GM21390 (cell line): ENCODE measurements around the gene SERPINE3.

Experiments used
- ATAC-seq: cut with Tn5 transposase; IDR thresholded peaks from one replicate; pipeline ENCODE4 v1.9.1; 2021; ENCODE audit not compliant: unreplicated experiment

SERPINE3 gene

DNA sequence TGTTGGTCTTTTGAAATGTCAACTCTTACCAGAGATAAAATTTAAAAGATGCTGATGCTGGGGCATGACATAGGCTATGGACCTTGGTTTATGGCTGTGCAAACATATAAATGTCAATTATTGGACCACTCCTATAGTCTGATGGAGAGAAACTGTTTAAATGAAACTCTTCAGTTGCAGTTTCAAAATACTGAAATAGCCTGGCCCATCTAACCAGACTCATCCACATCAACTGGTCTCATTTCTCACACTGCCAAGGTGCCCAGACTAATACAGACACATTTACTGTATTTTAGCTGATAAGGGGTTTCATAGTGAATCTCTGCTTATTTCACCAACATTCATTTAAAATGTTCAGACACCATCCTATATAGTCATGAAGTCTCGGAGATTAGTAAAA is 19.9 kb downstream of the SERPINE3 start:
- ATAC-seq, result peak; percentile 67

DNA sequence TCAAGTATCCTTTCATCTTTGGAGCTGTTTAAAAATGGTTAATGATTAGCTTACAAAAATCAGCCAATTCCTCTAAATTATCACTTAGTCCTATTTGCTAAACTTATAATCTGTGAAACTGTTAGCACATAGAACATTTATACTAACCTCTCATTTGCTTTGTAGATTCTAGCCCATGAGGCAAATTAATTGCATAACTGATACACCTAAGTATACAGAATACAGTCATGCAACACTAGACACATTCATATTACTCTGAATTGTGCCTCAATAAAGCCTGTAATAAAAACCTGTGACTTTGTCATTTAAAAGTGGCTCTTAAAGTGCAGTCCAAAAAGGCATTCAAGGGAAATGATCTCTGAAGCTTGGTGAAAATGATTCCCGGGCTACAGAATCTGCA is 21.0 kb downstream of the SERPINE3 start:
- ATAC-seq, result no peak

DNA sequence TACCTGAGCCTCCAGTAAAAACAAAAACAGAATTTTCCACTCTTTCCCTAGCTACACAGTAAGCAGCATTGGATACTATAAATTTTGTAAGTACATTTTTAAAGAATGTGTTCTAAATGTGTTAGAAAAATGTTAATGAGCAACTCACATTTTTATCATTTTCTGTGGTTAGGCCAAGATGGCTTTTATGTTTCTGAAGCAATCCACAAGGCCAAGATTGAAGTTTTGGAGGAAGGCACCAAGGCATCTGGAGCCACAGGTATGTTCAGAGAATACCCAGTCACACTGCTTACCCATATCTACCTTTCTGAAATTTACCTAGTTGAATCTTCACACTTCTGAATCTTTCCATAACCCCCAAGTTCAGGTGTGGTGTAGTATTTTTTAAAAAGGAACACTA is 21.6 kb downstream of the SERPINE3 start:
- ATAC-seq, result no peak

DNA sequence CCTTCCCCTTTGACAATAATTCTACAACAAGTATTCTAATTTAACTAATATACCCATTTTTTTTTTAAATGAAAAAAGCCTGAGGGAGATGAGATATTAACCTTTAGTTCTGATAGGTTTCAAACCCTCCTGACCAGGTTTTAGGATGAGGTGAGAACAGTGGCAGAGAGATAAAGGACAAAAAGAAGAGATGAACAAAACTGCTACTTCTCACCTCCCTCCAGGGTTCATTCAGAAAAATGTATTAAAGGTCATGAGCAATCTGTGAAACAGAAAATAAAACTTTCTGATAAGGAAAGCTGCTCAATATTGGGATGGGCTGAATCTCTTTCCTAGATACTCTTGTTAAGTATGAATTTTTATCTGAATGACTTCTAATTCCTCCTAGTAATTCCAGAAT is 24.1 kb downstream of the SERPINE3 start:
- ATAC-seq, result no peak

DNA sequence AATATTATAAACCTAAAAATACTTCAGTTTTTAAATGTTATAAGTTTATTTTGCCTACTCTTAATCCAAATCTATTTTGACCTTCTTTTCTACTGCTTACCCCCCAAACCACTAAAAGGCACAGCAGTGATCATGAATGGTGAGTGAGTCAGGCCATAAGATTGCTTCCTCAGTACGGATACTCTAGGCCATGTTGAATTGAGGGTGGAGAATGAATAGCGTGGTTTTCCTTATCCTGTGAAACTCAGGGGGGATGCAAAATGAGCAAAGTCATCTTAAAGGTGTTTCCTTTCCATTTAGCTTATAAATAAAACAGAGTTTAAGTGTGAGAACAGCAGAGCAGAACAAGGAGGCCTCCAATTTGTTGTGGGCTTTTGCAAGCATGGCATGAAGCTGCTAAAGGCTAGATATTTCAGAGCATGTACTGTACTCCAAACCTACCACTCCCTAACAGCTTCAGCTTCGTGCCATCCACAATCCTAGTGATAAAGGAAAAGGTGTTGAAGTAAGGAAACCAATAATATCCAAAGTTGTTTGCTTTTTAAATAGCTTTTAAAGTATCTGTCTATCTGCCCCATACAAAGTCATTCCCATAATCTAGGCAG is 25.0 kb downstream of the SERPINE3 start:
- ATAC-seq, result no peak

DNA sequence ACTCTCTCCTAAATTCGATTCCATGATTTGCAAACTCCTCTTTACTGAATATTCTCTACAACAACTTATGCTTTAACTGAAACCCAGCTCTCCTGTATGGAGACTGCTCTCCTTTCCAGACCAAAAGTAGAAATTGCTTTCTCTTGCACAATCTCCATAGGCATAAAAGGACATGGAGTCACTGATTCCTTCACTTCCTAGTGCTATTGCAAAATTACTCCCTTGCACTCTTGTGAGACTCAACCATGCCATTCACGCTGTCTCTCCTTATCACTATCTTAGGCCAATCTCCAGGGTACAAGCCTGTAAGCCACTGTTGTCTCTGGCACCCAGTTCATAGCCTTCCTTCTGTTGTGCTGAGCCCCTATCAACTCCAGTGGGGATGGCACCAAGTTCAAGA is 30.6 kb downstream of the SERPINE3 start:
- ATAC-seq, result no peak

DNA sequence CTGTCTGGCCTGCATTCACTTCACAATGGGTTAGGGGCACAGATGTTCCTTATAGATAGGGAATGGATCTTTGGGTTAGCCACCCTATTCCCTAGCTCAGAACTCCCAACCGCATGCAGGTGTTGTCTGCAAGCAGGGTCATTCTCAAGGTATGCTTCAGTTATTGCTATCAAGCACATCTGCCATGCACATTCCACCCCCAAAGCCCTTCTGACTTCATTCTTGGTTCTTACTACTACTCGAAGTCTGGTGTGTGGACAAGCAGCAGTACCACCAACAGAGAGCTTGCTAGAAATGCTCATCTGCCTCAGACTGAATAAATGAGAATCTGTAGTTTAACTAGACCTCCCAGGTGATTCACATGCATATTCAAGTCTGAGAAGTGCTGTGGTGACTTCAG is 31.3 kb downstream of the SERPINE3 start:
- ATAC-seq, result no peak

DNA sequence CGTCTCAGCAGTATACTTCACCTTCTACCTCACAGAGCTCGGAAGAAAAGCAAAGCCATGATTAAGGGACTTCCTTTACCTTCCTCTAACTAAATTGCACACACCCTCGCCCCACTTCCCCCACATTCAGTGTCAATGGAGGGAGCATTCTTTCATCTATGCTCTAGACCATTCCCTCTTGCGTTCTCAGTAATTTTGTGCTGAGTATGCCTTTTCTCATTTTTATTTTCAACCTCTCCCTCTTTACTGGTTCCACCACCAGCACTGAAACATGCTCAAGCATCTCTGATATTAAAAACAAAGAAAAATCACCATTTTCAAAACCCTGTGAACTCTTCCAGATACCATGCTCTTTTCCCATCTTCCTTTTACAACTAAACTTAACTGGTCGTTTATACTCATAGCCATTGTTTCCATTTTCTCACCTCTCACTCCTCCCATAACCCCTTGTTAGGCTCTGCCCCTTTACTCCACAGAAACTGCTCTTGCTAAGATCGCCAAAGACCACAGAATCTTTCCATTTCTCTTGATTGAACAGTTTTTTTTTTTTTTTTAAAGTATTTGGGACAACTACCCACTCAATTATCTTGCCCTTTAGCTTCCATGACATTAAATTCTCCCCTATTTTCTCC is 32.4 kb downstream of the SERPINE3 start:
- no peak for ATAC-seq

DNA sequence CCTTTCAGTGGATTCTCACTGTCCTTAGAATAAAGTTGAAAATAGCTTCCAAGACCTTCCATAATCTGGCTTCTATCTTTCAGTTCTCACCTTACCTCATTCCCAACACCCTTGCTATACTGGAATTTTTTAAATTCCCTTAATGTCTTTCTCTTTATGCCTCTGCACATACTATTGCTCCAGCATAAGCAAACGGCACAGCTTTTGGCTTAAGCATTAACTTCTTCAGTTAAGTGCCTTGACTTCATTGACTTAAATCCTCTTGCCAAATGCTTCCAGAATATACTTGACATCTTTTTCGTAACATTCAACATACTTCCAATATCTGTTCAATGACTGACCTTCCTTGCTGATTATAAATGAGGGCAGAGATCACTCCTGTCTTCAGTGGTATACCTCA is 34.0 kb downstream of the SERPINE3 start:
- ATAC-seq, result no peak

DNA sequence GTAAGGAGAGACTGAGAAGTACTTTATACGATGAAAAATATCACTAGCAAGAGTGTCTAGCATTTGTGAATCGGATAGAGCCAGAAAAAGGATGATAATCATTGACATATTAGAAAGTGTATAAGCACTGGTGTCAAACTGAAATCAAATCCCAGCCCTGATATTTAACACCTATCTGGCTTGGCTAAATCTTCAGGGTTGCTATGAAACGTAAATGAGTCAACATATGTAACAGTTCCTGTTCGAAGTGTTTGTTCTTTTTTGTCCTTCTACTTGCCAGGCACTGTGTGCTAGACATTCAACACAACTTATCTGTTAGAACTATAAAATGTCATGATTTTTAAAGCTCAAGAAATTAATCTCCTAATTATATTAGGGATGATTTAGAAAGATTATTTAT is 40.8 kb downstream of the SERPINE3 start:
- no peak for ATAC-seq

DNA sequence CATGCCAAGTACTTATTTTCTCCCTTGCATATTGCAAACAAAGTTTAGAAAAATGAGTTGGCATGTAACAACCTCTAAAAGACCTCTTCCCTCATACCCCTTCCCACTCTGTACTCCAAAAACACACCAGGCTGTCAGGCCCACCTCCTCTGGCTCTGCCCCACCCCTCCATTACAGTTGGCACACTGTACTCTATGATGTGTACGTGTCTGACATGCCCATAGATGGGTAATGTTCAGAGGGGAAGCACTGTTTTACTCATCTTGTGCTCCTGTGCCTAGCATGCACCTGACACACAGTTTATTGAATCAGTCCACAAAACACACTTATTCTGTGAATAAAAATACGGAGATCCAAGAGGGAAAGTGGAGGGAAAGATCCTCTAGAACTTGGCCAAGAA is 45.6 kb downstream of the SERPINE3 start:
- ATAC-seq, result no peak

DNA sequence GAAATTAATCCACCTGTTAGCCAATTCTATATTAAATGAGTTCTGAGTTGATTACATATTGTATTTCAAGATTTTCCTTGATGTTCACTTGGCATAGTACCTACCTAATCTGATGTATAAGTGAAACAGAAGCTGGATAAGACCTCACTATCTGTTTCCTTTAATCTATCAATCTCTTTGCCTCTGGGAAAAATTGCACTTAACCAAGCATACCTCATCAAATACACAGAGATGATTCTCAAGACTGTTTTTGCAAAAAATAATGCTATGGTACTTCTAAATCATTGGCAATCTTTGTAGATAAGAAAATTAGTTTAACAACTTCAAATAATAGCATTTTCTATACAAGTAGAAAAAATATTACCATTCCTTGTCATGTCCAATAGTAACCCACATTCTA is 55.2 kb downstream of the SERPINE3 start:
- no peak for ATAC-seq

DNA sequence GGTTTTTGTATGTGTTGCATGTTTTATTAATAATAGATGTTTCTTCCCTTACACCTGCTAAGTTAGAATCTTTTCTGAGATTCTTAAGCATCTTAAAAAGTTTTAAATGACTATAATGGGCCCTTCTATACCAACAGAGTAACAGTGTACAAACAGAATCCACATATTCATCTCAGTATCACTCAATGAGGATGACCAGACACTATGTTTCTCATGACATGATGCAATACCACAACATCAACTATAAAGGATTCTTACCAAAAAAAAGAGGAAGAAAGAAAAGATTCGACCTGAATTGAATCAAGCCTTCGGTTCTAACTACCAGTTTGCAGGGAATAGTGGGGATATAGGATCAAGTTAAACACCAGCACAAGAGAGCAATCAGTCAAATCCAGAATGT is 56.9 kb downstream of the SERPINE3 start:
- ATAC-seq, result peak; percentile 75

DNA sequence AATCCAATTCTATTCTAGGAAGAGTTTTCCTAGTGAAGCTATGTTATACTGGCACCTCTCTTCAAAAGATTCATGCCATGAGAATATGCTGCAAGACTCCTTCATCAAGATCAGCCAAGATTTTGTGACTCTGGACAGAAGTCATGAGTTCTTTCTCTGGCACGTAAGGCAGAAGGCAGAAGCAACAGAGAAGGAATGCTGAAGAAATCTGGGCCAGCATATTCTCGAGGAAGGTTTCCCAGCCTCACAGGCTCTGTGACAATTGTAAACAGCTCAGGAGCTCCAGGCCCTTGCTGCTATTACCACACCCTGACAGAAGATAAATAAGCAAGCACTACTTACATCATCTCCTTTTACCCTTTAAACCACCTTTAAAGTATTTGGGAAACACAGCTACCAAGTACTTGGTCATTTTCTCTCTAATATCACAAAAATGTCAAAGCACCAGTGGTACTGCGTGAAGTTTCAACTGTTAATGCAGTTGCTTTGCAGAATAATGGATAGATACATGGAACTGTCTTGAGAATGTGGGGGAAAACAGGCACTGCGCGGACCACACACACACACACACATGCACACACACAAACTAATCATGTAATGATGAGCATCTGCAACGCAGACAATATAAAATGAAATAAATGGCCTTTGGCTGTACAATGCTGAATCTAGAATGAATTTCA is 57.9 kb downstream of the SERPINE3 start:
- ATAC-seq, result no peak

DNA sequence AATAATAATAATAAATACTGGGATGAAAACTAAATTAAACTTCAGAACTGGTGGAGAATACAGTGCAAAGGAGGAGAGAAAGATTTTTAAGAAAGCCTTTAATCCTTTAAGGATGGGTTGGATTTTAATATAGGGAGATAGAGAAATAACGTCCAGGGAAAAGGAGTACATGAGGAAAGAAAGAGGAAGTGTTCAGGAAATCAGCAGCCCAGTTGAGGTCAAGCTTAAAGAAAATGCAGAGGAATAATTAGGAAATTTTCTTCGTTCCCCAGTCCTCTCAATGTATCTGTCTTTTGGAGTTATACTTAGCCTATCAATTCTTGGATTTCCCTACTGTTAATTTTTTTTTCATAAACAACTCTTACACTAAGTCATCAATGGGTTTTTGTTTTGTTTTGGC is 65.7 kb downstream of the SERPINE3 start:
- no peak for ATAC-seq

DNA sequence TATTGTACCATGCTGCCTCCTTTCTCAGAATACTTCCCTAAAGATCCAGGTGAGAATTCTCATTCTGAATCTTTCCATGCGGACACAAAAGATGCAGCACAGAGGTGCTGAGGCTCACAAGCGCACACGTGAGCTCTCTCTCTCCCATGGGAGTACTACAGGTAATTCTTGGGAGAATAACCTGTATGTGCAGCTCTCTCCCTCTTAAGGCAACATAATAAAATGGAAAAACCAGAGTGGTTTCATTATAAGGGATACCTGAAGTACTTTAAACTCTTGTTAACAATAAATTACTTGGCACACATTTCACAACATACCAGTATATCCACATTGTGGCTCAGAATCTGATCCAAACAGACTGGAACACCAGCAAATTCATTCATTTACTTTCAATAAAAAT is 72.9 kb downstream of the SERPINE3 start:
- no peak for ATAC-seq
